HepG2 (cell line): ENCODE data around the gene ZNF416. TPM values are rescaled to one million over a fixed set of nuclear protein-coding genes. Genes with fewer than 3 reads are reported as not detected.
A peak's percentile ranks its signal among the peaks of the same experiment; 100 is the strongest.

Experiments used
- CEBPG ChIP-seq: IDR thresholded peaks from 2 replicates; pipeline ENCODE4 v1.6.1; 2016
- GATA4 ChIP-seq: sonication (generic); IDR thresholded peaks from 2 replicates; pipeline ENCODE4 v1.6.1; 2016; ENCODE audit warnings: antibody characterized with exemption, low read depth, borderline replicate concordance
- IKZF1 ChIP-seq: fragments of 450-650 bp; IDR thresholded peaks from 2 replicates; pipeline ENCODE4 v1.7.1; 2016
- ISL2 ChIP-seq: sonication (generic); formaldehyde crosslinking; IDR thresholded peaks from 2 replicates; pipeline ENCODE4 v1.5.0; 2020; ENCODE audit warnings: missing genetic modification reagents
- MTA1 ChIP-seq: sonication (generic); formaldehyde crosslinking; IDR thresholded peaks from 2 replicates; pipeline ENCODE4 v1.4.0; 2020; ENCODE audit warnings: missing genetic modification reagents, mild to moderate bottlenecking, borderline replicate concordance
- NCOA1 ChIP-seq: sonication (generic); formaldehyde crosslinking; IDR thresholded peaks from 2 replicates; pipeline ENCODE4 v1.9.0; 2021; ENCODE audit warnings: missing genetic modification reagents
- PHF8 ChIP-seq: sonication (generic); formaldehyde crosslinking; IDR thresholded peaks from 2 replicates; pipeline ENCODE4 v1.5.0; 2020; ENCODE audit warnings: missing genetic modification reagents
- RAD21 ChIP-seq: fragments of 450-650 bp; formaldehyde crosslinking; IDR thresholded peaks from 2 replicates; pipeline ENCODE4 v1.5.0; 2020; ENCODE audit warnings: mild to moderate bottlenecking
- RFXANK ChIP-seq: IDR thresholded peaks from 2 replicates; pipeline ENCODE4 v1.6.1; 2016
- SALL1 ChIP-seq: sonication (generic); formaldehyde crosslinking; IDR thresholded peaks from 2 replicates; pipeline ENCODE4 v1.8.0; 2022; ENCODE audit warnings: mild to moderate bottlenecking, missing genetic modification reagents
- SSRP1 ChIP-seq: IDR thresholded peaks from 2 replicates; pipeline ENCODE4 v1.6.1; 2016; ENCODE audit warnings: control low read depth
- polyA plus RNA-seq, 8 experiments: library from polyadenylated mRNA; depleted of rRNA in 3 of 8; stranded (reverse) in 7 of 8; unstranded in 1 of 8; fragments of >200 nt; fragmentation: Illumina TruSeq in 4 of 8; extraction: Trizol in 4 of 8; gene quantifications; 2 replicates each; pipeline versions ENCODE4 v1.2.1 to v1.2.3, GENCODE V29; 2011 to 2016; ENCODE audit warnings: low read depth in 4 of 8, missing spikeins in 1 of 8, mixed read lengths in 1 of 8; ENCODE audit not compliant: insufficient read depth in 1 of 8
- total RNA-seq, 5 experiments: library from RNA; depleted of rRNA; stranded (reverse); fragments of >200 nt; fragmentation: Illumina TruSeq; extraction: Trizol; gene quantifications; 2 replicates each; pipeline ENCODE4 v1.2.3, GENCODE V29; 2016; ENCODE audit warnings: low read depth in 1 of 5
- TF ChIP-seq, protein P1 (sequence below): sonication (generic); formaldehyde crosslinking; IDR thresholded peaks from 2 replicates; pipeline ENCODE4 v1.4.0; 2020; ENCODE audit warnings: missing genetic modification reagents, borderline replicate concordance
- TF ChIP-seq, protein P2 (sequence below): sonication (generic); formaldehyde crosslinking; IDR thresholded peaks from 2 replicates; pipeline ENCODE4 v1.8.1; 2023; ENCODE audit warnings: missing genetic modification reagents, mild to moderate bottlenecking, borderline replicate concordance
- TF ChIP-seq, protein P3 (sequence below): sonication (generic); formaldehyde crosslinking; IDR thresholded peaks from 2 replicates; pipeline ENCODE4 v1.4.0; 2020; ENCODE audit warnings: missing genetic modification reagents, borderline replicate concordance
- TF ChIP-seq, protein P4 (sequence below): sonication (generic); formaldehyde crosslinking; IDR thresholded peaks from 2 replicates; pipeline ENCODE4 v1.4.0; 2020; ENCODE audit warnings: missing genetic modification reagents
- TF ChIP-seq, protein P5 (sequence below): sonication (generic); formaldehyde crosslinking; IDR thresholded peaks from 2 replicates; pipeline ENCODE4 v1.4.0; 2020; ENCODE audit warnings: missing genetic modification reagents; ENCODE audit errors: not compliant biosample characterization
- TF ChIP-seq, protein P6 (sequence below): sonication (generic); formaldehyde crosslinking; IDR thresholded peaks from 2 replicates; pipeline ENCODE4 v1.5.0; 2020; ENCODE audit warnings: mild to moderate bottlenecking, low read depth, missing genetic modification reagents, borderline replicate concordance
- TF ChIP-seq, protein P7 (sequence below): sonication (generic); formaldehyde crosslinking; IDR thresholded peaks from 2 replicates; pipeline ENCODE4 v1.4.0; 2020; ENCODE audit warnings: low read depth, mild to moderate bottlenecking, missing genetic modification reagents

Gene ZNF416
- total and polyA plus RNA-seq, 2 of the 13 experiments (the other 11 are each of a cell fraction or from before 2014, with no cell fraction given), result 1.5 to 5.3 TPM

DNA sequence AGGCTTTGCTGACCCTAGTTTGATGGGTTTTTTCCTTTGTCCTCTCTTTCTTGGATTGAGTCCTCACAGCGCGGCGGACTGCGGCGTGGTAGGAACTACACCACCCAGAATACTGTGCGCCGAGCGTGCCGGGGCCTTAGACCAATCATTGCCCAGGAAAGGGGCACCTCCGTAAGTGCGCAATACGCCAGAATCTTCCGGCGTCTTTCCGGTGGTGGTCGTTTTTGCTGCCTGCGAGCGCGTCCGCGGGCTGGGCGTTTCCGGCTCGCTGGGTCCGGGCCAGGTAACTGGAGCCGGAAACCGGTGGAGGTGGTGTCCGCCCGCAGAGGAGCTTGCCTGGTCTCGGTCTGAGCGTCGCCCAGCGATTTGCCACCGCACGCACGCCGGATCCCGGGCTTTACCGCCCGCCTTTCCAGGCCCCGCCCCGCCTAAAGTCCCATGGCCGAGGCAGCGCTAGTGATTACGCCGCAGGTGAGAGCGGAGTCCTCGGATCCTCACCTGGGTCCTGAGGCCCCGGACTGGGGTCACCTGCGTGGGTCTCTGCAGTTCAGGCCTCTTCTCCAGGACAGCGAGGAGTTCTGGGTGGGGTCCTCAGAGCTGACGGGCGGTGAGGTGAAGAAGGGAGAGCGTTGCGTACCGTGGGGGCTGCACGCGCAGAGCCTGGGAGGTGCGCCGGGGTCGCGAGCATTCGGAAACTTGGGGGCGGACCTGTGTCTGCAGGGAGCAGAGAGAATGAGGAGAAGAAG lies 51.4 kb downstream of the ZNF416 start, which contains the start of gene ZNF549 (continued):
- TF ChIP-seq, protein P1, sequence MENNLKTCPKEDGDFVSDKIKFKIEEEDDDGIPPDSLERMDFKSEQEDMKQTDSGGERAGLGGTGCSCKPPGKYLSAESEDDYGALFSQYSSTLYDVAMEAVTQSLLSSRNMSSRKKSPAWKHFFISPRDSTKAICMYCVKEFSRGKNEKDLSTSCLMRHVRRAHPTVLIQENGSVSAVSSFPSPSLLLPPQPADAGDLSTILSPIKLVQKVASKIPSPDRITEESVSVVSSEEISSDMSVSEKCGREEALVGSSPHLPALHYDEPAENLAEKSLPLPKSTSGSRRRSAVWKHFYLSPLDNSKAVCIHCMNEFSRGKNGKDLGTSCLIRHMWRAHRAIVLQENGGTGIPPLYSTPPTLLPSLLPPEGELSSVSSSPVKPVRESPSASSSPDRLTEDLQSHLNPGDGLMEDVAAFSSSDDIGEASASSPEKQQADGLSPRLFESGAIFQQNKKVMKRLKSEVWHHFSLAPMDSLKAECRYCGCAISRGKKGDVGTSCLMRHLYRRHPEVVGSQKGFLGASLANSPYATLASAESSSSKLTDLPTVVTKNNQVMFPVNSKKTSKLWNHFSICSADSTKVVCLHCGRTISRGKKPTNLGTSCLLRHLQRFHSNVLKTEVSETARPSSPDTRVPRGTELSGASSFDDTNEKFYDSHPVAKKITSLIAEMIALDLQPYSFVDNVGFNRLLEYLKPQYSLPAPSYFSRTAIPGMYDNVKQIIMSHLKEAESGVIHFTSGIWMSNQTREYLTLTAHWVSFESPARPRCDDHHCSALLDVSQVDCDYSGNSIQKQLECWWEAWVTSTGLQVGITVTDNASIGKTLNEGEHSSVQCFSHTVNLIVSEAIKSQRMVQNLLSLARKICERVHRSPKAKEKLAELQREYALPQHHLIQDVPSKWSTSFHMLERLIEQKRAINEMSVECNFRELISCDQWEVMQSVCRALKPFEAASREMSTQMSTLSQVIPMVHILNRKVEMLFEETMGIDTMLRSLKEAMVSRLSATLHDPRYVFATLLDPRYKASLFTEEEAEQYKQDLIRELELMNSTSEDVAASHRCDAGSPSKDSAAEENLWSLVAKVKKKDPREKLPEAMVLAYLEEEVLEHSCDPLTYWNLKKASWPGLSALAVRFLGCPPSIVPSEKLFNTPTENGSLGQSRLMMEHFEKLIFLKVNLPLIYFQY (CRISPR knock-in tag), result peak; percentile 92
- TF ChIP-seq, protein P2, sequence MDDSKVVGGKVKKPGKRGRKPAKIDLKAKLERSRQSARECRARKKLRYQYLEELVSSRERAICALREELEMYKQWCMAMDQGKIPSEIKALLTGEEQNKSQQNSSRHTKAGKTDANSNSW (CRISPR knock-in tag), result no peak
- TF ChIP-seq RFXANK (CRISPR knock-in tag) (no peak), IKZF1 (no peak), CEBPG (CRISPR knock-in tag) (peak; percentile 70), GATA4 (no peak), SSRP1 (CRISPR knock-in tag) (no peak), PHF8 (CRISPR knock-in tag) (peak; percentile 93), MTA1 (peak; percentile 63; the same call in 1 of the 2 replicates), SALL1 (CRISPR knock-in tag) (peak; percentile 88), RAD21 (0 out of 2 replicates have a peak, but pooled peaks have one; percentile 20), ISL2 (CRISPR knock-in tag) (0 out of 2 replicates have a peak, but pooled peaks have one; percentile 38), NCOA1 (CRISPR knock-in tag) (peak; percentile 60; the same call in 1 of the 2 replicates)
- TF ChIP-seq, protein P3, sequence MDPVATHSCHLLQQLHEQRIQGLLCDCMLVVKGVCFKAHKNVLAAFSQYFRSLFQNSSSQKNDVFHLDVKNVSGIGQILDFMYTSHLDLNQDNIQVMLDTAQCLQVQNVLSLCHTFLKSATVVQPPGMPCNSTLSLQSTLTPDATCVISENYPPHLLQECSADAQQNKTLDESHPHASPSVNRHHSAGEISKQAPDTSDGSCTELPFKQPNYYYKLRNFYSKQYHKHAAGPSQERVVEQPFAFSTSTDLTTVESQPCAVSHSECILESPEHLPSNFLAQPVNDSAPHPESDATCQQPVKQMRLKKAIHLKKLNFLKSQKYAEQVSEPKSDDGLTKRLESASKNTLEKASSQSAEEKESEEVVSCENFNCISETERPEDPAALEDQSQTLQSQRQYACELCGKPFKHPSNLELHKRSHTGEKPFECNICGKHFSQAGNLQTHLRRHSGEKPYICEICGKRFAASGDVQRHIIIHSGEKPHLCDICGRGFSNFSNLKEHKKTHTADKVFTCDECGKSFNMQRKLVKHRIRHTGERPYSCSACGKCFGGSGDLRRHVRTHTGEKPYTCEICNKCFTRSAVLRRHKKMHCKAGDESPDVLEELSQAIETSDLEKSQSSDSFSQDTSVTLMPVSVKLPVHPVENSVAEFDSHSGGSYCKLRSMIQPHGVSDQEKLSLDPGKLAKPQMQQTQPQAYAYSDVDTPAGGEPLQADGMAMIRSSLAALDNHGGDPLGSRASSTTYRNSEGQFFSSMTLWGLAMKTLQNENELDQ (CRISPR knock-in tag), result no peak
- TF ChIP-seq, protein P4, sequence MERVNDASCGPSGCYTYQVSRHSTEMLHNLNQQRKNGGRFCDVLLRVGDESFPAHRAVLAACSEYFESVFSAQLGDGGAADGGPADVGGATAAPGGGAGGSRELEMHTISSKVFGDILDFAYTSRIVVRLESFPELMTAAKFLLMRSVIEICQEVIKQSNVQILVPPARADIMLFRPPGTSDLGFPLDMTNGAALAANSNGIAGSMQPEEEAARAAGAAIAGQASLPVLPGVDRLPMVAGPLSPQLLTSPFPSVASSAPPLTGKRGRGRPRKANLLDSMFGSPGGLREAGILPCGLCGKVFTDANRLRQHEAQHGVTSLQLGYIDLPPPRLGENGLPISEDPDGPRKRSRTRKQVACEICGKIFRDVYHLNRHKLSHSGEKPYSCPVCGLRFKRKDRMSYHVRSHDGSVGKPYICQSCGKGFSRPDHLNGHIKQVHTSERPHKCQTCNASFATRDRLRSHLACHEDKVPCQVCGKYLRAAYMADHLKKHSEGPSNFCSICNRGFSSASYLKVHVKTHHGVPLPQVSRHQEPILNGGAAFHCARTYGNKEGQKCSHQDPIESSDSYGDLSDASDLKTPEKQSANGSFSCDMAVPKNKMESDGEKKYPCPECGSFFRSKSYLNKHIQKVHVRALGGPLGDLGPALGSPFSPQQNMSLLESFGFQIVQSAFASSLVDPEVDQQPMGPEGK (CRISPR knock-in tag), result no peak; the same call in 1 of the 2 replicates
- TF ChIP-seq, protein P5, sequence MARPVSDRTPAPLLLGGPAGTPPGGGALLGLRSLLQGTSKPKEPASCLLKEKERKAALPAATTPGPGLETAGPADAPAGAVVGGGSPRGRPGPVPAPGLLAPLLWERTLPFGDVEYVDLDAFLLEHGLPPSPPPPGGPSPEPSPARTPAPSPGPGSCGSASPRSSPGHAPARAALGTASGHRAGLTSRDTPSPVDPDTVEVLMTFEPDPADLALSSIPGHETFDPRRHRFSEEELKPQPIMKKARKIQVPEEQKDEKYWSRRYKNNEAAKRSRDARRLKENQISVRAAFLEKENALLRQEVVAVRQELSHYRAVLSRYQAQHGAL, result no peak
- TF ChIP-seq, protein P6, sequence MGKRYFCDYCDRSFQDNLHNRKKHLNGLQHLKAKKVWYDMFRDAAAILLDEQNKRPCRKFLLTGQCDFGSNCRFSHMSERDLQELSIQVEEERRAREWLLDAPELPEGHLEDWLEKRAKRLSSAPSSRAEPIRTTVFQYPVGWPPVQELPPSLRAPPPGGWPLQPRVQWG, result no peak
- TF ChIP-seq, protein P7, sequence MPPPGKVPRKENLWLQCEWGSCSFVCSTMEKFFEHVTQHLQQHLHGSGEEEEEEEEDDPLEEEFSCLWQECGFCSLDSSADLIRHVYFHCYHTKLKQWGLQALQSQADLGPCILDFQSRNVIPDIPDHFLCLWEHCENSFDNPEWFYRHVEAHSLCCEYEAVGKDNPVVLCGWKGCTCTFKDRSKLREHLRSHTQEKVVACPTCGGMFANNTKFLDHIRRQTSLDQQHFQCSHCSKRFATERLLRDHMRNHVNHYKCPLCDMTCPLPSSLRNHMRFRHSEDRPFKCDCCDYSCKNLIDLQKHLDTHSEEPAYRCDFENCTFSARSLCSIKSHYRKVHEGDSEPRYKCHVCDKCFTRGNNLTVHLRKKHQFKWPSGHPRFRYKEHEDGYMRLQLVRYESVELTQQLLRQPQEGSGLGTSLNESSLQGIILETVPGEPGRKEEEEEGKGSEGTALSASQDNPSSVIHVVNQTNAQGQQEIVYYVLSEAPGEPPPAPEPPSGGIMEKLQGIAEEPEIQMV (CRISPR knock-in tag), result peak; percentile 100
